Esophagus squamous epithelium (tissue), 4 donors: ENCODE measurements around the gene AIF1.

Experiments
- CTCF ChIP-seq, 6 experiments: fragments of 450-650 bp in 4 of 6; fragments of 200-600 bp in 2 of 6; sonication (generic) in 2 of 6; IDR thresholded peaks; one replicate each; pipeline ENCODE4 v1.5.1; 2016 to 2019; ENCODE audit warnings: antibody characterized with exemption in 6 of 6, mild to moderate bottlenecking in 4 of 6, moderate library complexity in 4 of 6
- POLR2A ChIP-seq, 4 donors: fragments of 450-650 bp; IDR thresholded peaks; one replicate each; pipeline ENCODE4 v1.6.1; 2017; ENCODE audit warnings: antibody characterized with exemption in 4 of 4, mild to moderate bottlenecking in 4 of 4, moderate library complexity in 3 of 4

DNA sequence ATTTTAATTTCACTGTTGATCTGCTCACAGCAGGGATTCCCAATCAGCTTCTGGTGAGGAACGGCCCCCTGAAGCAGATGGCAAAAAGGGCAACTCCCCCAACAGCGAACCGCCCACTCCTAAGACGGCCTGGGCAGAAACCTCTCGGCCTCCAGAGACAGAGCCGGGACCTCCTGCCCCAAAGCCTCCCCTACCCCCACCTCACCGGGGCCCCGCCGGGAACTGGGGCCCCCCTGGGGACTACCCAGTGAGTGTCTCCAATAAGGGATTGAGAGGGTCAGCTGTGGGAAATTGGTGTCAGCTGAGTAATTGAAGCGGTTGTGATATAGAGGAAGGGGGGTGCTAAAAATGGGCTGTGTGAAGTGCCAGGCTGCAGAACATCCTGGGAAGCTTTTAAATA lies 11.9 kb downstream of the AIF1 start:
- TF ChIP-seq POLR2A (IDR thresholded peaks at IDR 0.05) (no peak), CTCF (IDR thresholded peaks at IDR 0.05) (no peak)
